ENCODE measurements around the gene ZIC2. TPM values are rescaled to one million over a fixed set of nuclear protein-coding genes. Genes with fewer than 3 reads are reported as not detected.

ZIC2 gene
- polyA plus RNA-seq, 1 donor from 2014 or later = 10.6 TPM

GRCh38 chr13:99974296-99974938 is 7.2 kb upstream of the ZIC2 start:
- no peak for TF ChIP-seq EZH2 (IDR thresholded peaks at IDR 0.05; ENCODE audit: borderline replicate concordance, insufficient read depth, low read length, poor library complexity, severe bottlenecking)
- TF ChIP-seq CTCF (IDR thresholded peaks at IDR 0.05; ENCODE audit: poor library complexity, severe bottlenecking) = no peak
- no peak for TF ChIP-seq SMC3 (conservative IDR thresholded peaks at IDR 0.05; ENCODE audit: poor library complexity)
- no peak for TF ChIP-seq TAF1 (IDR thresholded peaks at IDR 0.05; ENCODE audit: low read depth)
- no peak for TF ChIP-seq RAD21 (conservative IDR thresholded peaks at IDR 0.05)
- no peak for TF ChIP-seq EP300 (conservative IDR thresholded peaks at IDR 0.05; ENCODE audit: poor library complexity, severe bottlenecking)
- TF ChIP-seq, protein P1, sequence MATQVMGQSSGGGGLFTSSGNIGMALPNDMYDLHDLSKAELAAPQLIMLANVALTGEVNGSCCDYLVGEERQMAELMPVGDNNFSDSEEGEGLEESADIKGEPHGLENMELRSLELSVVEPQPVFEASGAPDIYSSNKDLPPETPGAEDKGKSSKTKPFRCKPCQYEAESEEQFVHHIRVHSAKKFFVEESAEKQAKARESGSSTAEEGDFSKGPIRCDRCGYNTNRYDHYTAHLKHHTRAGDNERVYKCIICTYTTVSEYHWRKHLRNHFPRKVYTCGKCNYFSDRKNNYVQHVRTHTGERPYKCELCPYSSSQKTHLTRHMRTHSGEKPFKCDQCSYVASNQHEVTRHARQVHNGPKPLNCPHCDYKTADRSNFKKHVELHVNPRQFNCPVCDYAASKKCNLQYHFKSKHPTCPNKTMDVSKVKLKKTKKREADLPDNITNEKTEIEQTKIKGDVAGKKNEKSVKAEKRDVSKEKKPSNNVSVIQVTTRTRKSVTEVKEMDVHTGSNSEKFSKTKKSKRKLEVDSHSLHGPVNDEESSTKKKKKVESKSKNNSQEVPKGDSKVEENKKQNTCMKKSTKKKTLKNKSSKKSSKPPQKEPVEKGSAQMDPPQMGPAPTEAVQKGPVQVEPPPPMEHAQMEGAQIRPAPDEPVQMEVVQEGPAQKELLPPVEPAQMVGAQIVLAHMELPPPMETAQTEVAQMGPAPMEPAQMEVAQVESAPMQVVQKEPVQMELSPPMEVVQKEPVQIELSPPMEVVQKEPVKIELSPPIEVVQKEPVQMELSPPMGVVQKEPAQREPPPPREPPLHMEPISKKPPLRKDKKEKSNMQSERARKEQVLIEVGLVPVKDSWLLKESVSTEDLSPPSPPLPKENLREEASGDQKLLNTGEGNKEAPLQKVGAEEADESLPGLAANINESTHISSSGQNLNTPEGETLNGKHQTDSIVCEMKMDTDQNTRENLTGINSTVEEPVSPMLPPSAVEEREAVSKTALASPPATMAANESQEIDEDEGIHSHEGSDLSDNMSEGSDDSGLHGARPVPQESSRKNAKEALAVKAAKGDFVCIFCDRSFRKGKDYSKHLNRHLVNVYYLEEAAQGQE (IDR thresholded peaks at IDR 0.05; ENCODE audit: borderline replicate concordance) = no peak
- no peak for TF ChIP-seq MXI1 (conservative IDR thresholded peaks at IDR 0.05; ENCODE audit: poor library complexity, severe bottlenecking)
- TF ChIP-seq POLR2AphosphoS5 (IDR thresholded peaks at IDR 0.05) = no peak
- no peaks in the 10 kb centered on the region for H3K36me3 ChIP-seq (ENCODE audit: insufficient read depth, low read length)
- H3K79me2 ChIP-seq (replicated peaks; ENCODE audit: insufficient read depth, low read length) = peaks cover 75% of the 10 kb centered on the region
- H3K4me2 ChIP-seq (ENCODE audit: low read length) = no peak overlapping the region
- H3K9me3 ChIP-seq (ENCODE audit: low read length) = no peaks in the 10 kb centered on the region
- H3K9me2 ChIP-seq (ENCODE audit: insufficient read depth, low read length) = no peaks in the 10 kb centered on the region
- H2AFZ ChIP-seq (ENCODE audit: low read depth, low read length) = no peak overlapping the region
- no peak overlapping the region for H3K9ac ChIP-seq (ENCODE audit: low read length)
- no peak overlapping the region for H3K4me3 ChIP-seq (ENCODE audit: low read length)
- H3K27ac ChIP-seq (ENCODE audit: low read length) = no peak overlapping the region
- no peaks in the 10 kb centered on the region for H3F3A ChIP-seq (ENCODE audit: insufficient read depth, low read length, poor library complexity, severe bottlenecking)
- no peaks in the 10 kb centered on the region for H4K20me1 ChIP-seq (ENCODE audit: insufficient read depth)
- H3K27me3 ChIP-seq (ENCODE audit: insufficient read depth, low read depth, low read length) = peaks cover 81% of the 10 kb centered on the region

DNA sequence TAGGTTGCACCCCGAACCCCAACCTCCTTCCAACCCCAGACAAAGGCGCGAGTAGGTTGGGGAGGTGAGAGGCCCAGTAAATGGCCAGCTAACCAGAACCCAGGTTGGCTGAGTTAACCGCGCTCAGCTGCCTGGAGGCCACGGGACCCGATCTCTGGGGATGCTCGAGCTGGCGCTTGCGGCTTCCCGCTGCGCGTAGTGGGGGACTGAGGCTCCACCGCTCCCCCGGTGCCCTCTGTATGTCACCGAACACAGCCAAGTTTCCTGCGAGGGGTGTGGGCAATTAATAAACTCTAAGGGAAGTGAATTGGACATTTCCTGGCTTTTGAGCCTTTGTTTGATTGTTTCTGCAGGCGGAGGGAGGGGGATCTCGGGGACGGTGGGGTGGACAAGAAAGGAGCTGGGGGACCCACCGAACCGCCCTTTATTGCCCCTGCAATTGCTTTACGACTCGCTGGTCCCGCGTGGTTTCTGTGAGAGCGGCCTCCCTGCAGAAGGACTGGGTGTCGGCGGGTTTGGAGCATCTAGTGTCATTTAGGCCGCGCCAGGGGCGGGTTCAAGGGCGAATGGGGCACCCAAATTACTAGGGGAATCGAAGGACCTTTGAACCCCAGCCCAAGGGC is 6.5 kb upstream of the ZIC2 start:
- Histone ChIP-seq H3K79me2 (replicated peaks; ENCODE audit: insufficient read depth, low read length) (peaks cover 76% of the 10 kb centered on the region), H3K9me3 (ENCODE audit: low read length) (no peaks in the 10 kb centered on the region), H3K27ac (ENCODE audit: low read length) (no peak overlapping the region), H3K9ac (ENCODE audit: low read length) (no peak overlapping the region), H3F3A (ENCODE audit: insufficient read depth, low read length, poor library complexity, severe bottlenecking) (no peaks in the 10 kb centered on the region), H2AFZ (ENCODE audit: low read depth, low read length) (no peak overlapping the region), H3K9me2 (ENCODE audit: insufficient read depth, low read length) (no peaks in the 10 kb centered on the region), H3K4me3 (ENCODE audit: low read length) (no peak overlapping the region), H3K36me3 (ENCODE audit: insufficient read depth, low read length) (no peaks in the 10 kb centered on the region), H3K27me3 (ENCODE audit: insufficient read depth, low read depth, low read length) (peaks cover 81% of the 10 kb centered on the region), H4K20me1 (ENCODE audit: insufficient read depth) (no peaks in the 10 kb centered on the region), H3K4me2 (ENCODE audit: low read length) (no peak overlapping the region)
- TF ChIP-seq MXI1 (conservative IDR thresholded peaks at IDR 0.05; ENCODE audit: poor library complexity, severe bottlenecking) = no peak
- TF ChIP-seq, protein P1 (IDR thresholded peaks at IDR 0.05; ENCODE audit: borderline replicate concordance) = no peak
- TF ChIP-seq TAF1 (IDR thresholded peaks at IDR 0.05; ENCODE audit: low read depth) = no peak
- no peak for TF ChIP-seq SMC3 (conservative IDR thresholded peaks at IDR 0.05; ENCODE audit: poor library complexity)
- no peak for TF ChIP-seq EP300 (conservative IDR thresholded peaks at IDR 0.05; ENCODE audit: poor library complexity, severe bottlenecking)
- TF ChIP-seq CTCF (IDR thresholded peaks at IDR 0.05; ENCODE audit: poor library complexity, severe bottlenecking) = no peak
- TF ChIP-seq RAD21 (conservative IDR thresholded peaks at IDR 0.05) = no peak
